Stomach (tissue), 9 donors: ENCODE data around the gene SSBP3. TPM values are rescaled to one million over a fixed set of nuclear protein-coding genes. Genes with fewer than 3 reads are reported as not detected.

Experiments
- DNase-seq, 2 donors: peaks; one replicate each; pipeline versions ENCODE4 v3.0.0 to v3.0.0-alpha.2; 2013 to 2019
- H3K27ac ChIP-seq, 5 donors: fragments of 200-600 bp in 4 of 5; sonication (generic) in 4 of 5; one replicate each; pipeline ENCODE4 v1.5.1; 2013 to 2019; ENCODE audit warnings: mild to moderate bottlenecking in 1 of 5, moderate library complexity in 1 of 5
- H3K27me3 ChIP-seq, 3 donors: fragments of 200-600 bp; sonication (generic); one replicate each; pipeline ENCODE4 v1.5.1; 2017 to 2019; ENCODE audit warnings: mixed run types in 1 of 3
- H3K36me3 ChIP-seq, 4 donors: fragments of 200-600 bp; sonication (generic); 1 replicate in 3 of 4; 2 replicates in 1 of 4; pipeline ENCODE4 v1.5.1; 2016 to 2019
- H3K4me1 ChIP-seq, 4 donors: fragments of 200-600 bp; sonication (generic); one replicate each; pipeline ENCODE4 v1.5.1; 2016 to 2019
- H3K4me3 ChIP-seq, 4 donors: fragments of 200-600 bp; sonication (generic) in 3 of 4; one replicate each; pipeline ENCODE4 v1.5.1; 2016 to 2019; ENCODE audit warnings: mild to moderate bottlenecking in 1 of 4
- H3K9me3 ChIP-seq, 4 donors: fragments of 200-600 bp; sonication (generic); one replicate each; pipeline ENCODE4 v1.5.1; 2016 to 2019
- CTCF ChIP-seq, 7 experiments: fragments of 450-650 bp in 4 of 7; fragments of 200-600 bp in 3 of 7; sonication (generic) in 3 of 7; IDR thresholded peaks; one replicate each; pipeline ENCODE4 v1.5.1; 2016 to 2019; ENCODE audit warnings: antibody characterized with exemption in 7 of 7, control low read depth in 2 of 7, mild to moderate bottlenecking in 1 of 7
- EP300 ChIP-seq: sonication (generic); formaldehyde crosslinking; IDR thresholded peaks from one replicate; pipeline ENCODE4 v1.6.1; 2017; ENCODE audit warnings: antibody characterized with exemption
- POLR2A ChIP-seq, 4 donors: fragments of 450-650 bp; IDR thresholded peaks; one replicate each; pipeline ENCODE4 v1.6.1; 2016; ENCODE audit warnings: antibody characterized with exemption in 4 of 4, control low read depth in 2 of 4, mild to moderate bottlenecking in 1 of 4, moderate library complexity in 1 of 4
- POLR2AphosphoS5 ChIP-seq, 3 donors: sonication (generic); formaldehyde crosslinking; IDR thresholded peaks; one replicate each; pipeline ENCODE4 v1.6.1; 2016; ENCODE audit warnings: antibody characterized with exemption in 3 of 3
- WGBS, 5 donors: extraction: QIAGEN DNeasy Blood & Tissue Kit in 3 of 5; methylation state at CpG; one replicate each; pipeline versions ENCODE4 v1.1.5 to v1.1.7; 2013 to 2018; 5-methylcytosine and 5-hydroxymethylcytosine counted together
- intact Hi-C: fragments of 100-400 bp; cut with DNase I; formaldehyde crosslinking; loops from one replicate; pipeline ENCODE4 v1.15.1; 2023; ENCODE audit warnings: low total_unique reads
- polyA plus RNA-seq, 3 donors: library from polyadenylated mRNA; stranded (reverse); fragments of 200-250 nt; gene quantifications; one replicate each; pipeline ENCODE4 v1.2.3, GENCODE V29; 2013
- total RNA-seq, 5 donors: library from RNA; depleted of rRNA; stranded (reverse); fragments of >200 nt; gene quantifications; one replicate each; pipeline versions ENCODE4 v1.1.0 to v1.2.3, GENCODE V29; 2014 to 2016
- donor health status: healthy with polysubstance abuse.
- donor health status: Bipolar disorder and iron deficiency.
- donor health status: healthy.

SSBP3 gene
- total and polyA plus RNA-seq, 8 donors: 4.3 to 100 (median 38.1) TPM

DNA sequence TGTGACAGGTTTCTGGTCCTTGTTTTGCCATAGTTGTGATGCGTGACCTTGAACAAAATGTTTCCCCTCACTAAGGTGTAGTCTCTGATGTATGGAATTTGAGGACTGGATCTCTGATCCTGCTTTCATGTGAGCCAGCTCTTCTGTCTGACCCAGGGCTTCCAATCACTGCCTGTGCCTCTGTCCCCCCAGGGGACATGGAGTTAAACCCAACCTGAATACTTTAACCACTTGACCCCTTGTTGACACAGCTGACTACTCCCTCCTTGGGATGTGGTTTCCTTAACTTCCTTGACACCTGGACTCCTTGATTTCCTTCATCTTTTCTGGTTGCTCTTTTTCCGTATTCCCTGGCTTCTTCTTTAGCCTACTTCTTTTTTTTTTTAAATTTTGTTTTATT lies 36.0 kb upstream of the SSBP3 start:
- TF ChIP-seq POLR2A (IDR thresholded peaks at IDR 0.05) (no peak), POLR2AphosphoS5 (IDR thresholded peaks at IDR 0.05) (no peak), EP300 (no peak), CTCF (IDR thresholded peaks at IDR 0.05) (no peak)
- H3K4me1 ChIP-seq: no peaks in the 10 kb centered on the region
- H3K9me3 ChIP-seq: no peaks in the 10 kb centered on the region
- no peaks in the 10 kb centered on the region for H3K27me3 ChIP-seq
- H3K36me3 ChIP-seq: no peaks in the 10 kb centered on the region
- DNase-seq: no peak
- 81 to 98% (median 89%) methylated on average over 2 of the region's 2 CpGs for WGBS, 5 donors
- no peak overlapping the region for H3K4me3 ChIP-seq
- H3K27ac ChIP-seq: no peak overlapping the region
- intact Hi-C loops: no loop called here

DNA sequence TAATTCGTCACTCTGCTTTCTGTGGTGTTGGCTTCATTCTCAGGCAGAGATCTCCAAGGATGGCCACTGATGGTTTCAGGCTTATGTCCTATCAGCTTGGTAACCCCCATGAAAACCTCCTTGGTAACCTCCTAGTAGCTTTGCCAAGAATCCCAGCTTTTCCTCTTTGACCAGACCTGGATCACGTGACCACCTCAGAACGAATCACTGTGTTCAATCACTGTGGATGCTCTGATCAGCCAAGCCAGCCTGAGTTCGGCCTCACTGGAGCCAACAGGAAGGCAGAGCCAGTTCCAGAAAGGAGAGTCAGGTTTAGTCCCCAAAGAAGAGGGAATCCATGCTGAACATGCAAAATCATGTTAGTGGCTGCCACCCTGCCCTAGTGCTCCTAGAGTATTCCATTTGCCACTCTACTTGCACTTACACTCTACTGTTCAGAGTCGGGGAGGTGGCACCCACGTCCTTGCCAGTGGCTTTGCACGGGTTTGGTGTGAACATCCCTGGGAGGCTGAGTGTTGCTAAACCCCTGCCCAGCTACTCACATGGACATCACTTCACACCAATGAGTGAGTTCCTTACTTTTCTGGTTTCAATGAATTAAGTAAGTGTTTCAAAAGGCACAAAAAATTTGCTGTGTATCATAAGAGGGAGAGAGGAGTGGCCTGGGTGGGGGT lies 33.5 kb upstream of the SSBP3 start:
- Histone ChIP-seq H3K27me3 (no peaks in the 10 kb centered on the region), H3K27ac (no peak overlapping the region), H3K4me1 (no peaks in the 10 kb centered on the region), H3K4me3 (no peak overlapping the region), H3K36me3 (no peaks in the 10 kb centered on the region), H3K9me3 (no peaks in the 10 kb centered on the region)
- intact Hi-C loops: no loop called here
- WGBS, 5 donors: 73 to 80% (median 79%) methylated on average over 7 of the region's 7 CpGs
- no peak for DNase-seq
- no peak for TF ChIP-seq EP300
- TF ChIP-seq POLR2A (IDR thresholded peaks at IDR 0.05): no peak
- TF ChIP-seq POLR2AphosphoS5 (IDR thresholded peaks at IDR 0.05): no peak
- no peak for TF ChIP-seq CTCF (IDR thresholded peaks at IDR 0.05)

- Histone ChIP-seq H3K27ac (no peak overlapping the region), H3K9me3 (no peaks in the 10 kb centered on the region), H3K36me3 (no peaks in the 10 kb centered on the region), H3K4me3 (no peak overlapping the region), H3K4me1 (no peaks in the 10 kb centered on the region), H3K27me3 (no peaks in the 10 kb centered on the region)
- intact Hi-C loops: no loop called here
- WGBS, 5 donors: 78 to 91% (median 80%) methylated on average over 6 of the region's 6 CpGs
- DNase-seq: no peak
- TF ChIP-seq CTCF (IDR thresholded peaks at IDR 0.05) (no peak), EP300 (no peak), POLR2AphosphoS5 (IDR thresholded peaks at IDR 0.05) (no peak), POLR2A (IDR thresholded peaks at IDR 0.05) (no peak)
Measured at GRCh38 chr1:54437783-54438182, 31.6 kb upstream of the SSBP3 start.

DNA sequence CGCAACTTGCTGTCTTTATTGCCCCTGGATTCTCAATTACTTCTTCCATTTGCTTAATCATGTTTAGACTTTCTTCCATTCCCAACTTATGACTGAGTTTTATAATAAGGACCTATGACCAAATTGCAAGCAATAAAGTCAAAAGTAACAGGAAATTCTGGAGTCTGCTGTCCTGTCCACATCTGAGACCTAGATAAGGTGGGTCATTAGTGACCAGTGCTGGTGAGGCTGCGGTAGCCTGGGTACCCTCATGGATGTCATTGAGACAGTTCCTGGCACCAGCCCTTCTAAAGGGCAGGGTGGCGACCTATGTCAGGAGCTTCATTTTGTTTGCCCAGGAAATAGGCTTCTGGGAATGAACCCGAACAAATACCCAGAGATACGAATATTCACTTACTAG lies 30.6 kb upstream of the SSBP3 start:
- H3K4me3 ChIP-seq: no peak overlapping the region
- 74 to 87% (median 78%) methylated on average over 5 of the region's 5 CpGs for WGBS, 5 donors
- no peaks in the 10 kb centered on the region for H3K9me3 ChIP-seq
- H3K4me1 ChIP-seq: no peaks in the 10 kb centered on the region
- no peaks in the 10 kb centered on the region for H3K27me3 ChIP-seq
- no peaks in the 10 kb centered on the region for H3K36me3 ChIP-seq
- no peak for TF ChIP-seq POLR2AphosphoS5 (IDR thresholded peaks at IDR 0.05)
- no peak for TF ChIP-seq EP300
- no peak for TF ChIP-seq POLR2A (IDR thresholded peaks at IDR 0.05)
- TF ChIP-seq CTCF (IDR thresholded peaks at IDR 0.05): no peak
- intact Hi-C loops: no loop called here
- no peak for DNase-seq
- H3K27ac ChIP-seq: no peak overlapping the region
